SH-SY5Y (cell line): Measurements from ENCODE around the gene CLEC19A.

ENCODE experiments used
- GATA2 ChIP-seq: IDR thresholded peaks from 2 replicates; pipeline ENCODE4 v1.6.1; 2011; ENCODE audit warnings: mild to moderate bottlenecking, low read depth, low read length
- GATA3 ChIP-seq: IDR thresholded peaks from 2 replicates; pipeline ENCODE4 v1.6.1; 2011; ENCODE audit warnings: low read depth, mild to moderate bottlenecking, low read length, moderate library complexity

- TF ChIP-seq GATA2 (no peak), GATA3 (no peak)
Observed at GRCh38 chr16:19285431-19285830, at the start of gene CLEC19A.
